ENCODE results near the gene PREP. TPM values are rescaled to one million over a fixed set of nuclear protein-coding genes. Genes with fewer than 3 reads are reported as not detected.
"Not testable (repeated sequence)": the region's sequence is repeated elsewhere in the genome, so short reads cannot be mapped to it uniquely, and the experiment has no call there.

PREP gene
- total RNA-seq, 1 donor from 2014 or later, result 42.9 TPM

DNA sequence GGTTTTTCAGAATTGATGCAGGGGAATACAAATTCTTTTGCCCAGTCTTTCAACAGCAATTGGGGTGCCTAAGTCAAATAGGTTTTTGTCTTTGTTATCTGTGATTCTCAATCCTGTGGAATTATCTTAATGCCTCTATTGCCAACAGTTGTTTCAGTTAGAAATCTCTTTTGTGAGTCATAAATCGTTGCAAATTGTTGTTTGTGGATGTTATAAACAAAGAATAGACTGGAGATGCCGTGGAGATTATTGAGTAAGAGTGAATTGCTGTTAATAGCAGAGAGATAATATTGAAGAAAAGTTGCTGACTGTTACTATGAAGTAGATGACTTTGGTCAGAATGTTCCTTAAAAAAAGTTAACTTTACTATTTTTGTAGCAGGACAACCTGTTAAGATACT is 159.4 kb downstream of the PREP start:
- Mint-ChIP-seq H3K36me3 (ENCODE audit: low read depth) (peaks cover 3% of the 10 kb centered on the region), H3K4me3 (no peak overlapping the region), H3K27ac (ENCODE audit: unreplicated experiment) (no peak overlapping the region), H3K9me3 (peaks cover 3% of the 10 kb centered on the region), H3K27me3 (ENCODE audit: low read depth) (peaks cover 4% of the 10 kb centered on the region), H3K4me1 (no peaks in the 10 kb centered on the region)
- no peak for DNase-seq (ENCODE audit: low read depth, low spot score)
- TF ChIP-seq, protein P1, sequence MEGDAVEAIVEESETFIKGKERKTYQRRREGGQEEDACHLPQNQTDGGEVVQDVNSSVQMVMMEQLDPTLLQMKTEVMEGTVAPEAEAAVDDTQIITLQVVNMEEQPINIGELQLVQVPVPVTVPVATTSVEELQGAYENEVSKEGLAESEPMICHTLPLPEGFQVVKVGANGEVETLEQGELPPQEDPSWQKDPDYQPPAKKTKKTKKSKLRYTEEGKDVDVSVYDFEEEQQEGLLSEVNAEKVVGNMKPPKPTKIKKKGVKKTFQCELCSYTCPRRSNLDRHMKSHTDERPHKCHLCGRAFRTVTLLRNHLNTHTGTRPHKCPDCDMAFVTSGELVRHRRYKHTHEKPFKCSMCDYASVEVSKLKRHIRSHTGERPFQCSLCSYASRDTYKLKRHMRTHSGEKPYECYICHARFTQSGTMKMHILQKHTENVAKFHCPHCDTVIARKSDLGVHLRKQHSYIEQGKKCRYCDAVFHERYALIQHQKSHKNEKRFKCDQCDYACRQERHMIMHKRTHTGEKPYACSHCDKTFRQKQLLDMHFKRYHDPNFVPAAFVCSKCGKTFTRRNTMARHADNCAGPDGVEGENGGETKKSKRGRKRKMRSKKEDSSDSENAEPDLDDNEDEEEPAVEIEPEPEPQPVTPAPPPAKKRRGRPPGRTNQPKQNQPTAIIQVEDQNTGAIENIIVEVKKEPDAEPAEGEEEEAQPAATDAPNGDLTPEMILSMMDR (conservative IDR thresholded peaks at IDR 0.05), result no peak

DNA sequence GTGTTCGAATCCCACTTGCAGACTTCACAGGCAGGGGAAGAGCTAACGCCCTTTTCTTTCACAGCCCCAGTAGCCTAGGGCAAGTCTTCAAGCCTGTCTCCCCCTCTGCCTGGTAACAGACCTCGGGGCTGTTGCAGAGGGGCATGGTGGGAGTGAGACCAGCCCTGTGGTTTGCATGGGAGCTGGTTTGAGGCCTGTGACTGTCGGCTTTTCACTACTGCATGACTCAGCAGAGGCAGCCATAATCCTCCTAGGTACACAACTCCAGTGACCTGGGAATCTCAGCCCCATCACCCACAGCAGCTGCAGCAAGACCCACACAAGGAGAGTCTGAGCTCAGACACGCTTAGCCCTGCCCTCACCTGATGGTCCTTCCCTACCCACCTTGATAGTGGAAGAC is 167.7 kb downstream of the PREP start:
- H3K36me3 Mint-ChIP-seq (ENCODE audit: low read depth), result peaks cover 9% of the 10 kb centered on the region
- no peaks in the 10 kb centered on the region for H3K27me3 Mint-ChIP-seq (ENCODE audit: low read depth)
- H3K4me1 Mint-ChIP-seq, result no peaks in the 10 kb centered on the region
- peaks cover 24% of the 10 kb centered on the region for H3K9me3 Mint-ChIP-seq
- no peak for DNase-seq (ENCODE audit: low read depth, low spot score)
- no peak overlapping the region for H3K27ac Mint-ChIP-seq (ENCODE audit: unreplicated experiment)
- TF ChIP-seq, protein P1 (conservative IDR thresholded peaks at IDR 0.05), result no peak
- no peak overlapping the region for H3K4me3 Mint-ChIP-seq

DNA sequence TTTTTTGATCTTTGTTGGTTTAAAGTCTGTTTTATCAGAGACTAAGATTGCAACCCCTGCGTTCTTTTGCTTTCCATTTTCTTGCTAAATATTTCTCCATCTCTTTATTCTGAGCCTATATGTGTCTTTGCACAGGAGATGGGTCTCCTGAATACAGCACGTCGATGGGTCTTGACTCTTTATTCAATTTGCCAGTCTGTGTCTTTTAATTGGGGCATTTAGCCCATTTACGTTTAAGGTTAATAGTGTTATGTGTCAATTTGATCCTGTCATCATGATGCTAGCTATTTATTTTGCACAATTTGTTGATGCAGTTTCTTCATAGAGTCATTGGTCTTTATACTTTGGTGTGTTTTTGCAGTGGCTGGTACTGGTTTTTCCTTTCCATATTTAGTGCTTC is 171.1 kb downstream of the PREP start:
- H3K4me1 Mint-ChIP-seq; H3K36me3 Mint-ChIP-seq (ENCODE audit: low read depth); H3K4me3 Mint-ChIP-seq; H3K27me3 Mint-ChIP-seq (ENCODE audit: low read depth); H3K27ac Mint-ChIP-seq (ENCODE audit: unreplicated experiment); DNase-seq (ENCODE audit: low read depth, low spot score): not testable (repeated sequence)
- peaks cover 13% of the 10 kb centered on the region for H3K9me3 Mint-ChIP-seq

Other genes with a start within 250 kb of the PREP start
- 0.77 and 0.86 TPM in 2 replicates for gene POPDC3, start 223.1 kb downstream of the PREP start, total RNA-seq

Measured in neural crest cell (in vitro differentiated cells).